Urinary bladder (tissue), 4 donors: ENCODE measurements around the gene FOXN3. TPM values are rescaled to one million over a fixed set of nuclear protein-coding genes. Genes with fewer than 3 reads are reported as not detected.

ENCODE experiments used
- DNase-seq: peaks from one replicate; pipeline ENCODE4 v3.0.0-alpha.2; 2015; ENCODE audit errors: extremely low spot score
- H3K27ac ChIP-seq: one replicate; pipeline ENCODE4 v1.5.1; 2013; ENCODE audit warnings: low read depth, mild to moderate bottlenecking, moderate library complexity
- H3K36me3 ChIP-seq: one replicate; pipeline ENCODE4 v1.6.1; 2013; ENCODE audit warnings: mild to moderate bottlenecking, moderate library complexity; ENCODE audit not compliant: insufficient read depth
- H3K4me1 ChIP-seq: one replicate; pipeline ENCODE4 v1.6.1; 2013; ENCODE audit warnings: mild to moderate bottlenecking, moderate library complexity; ENCODE audit not compliant: insufficient read depth
- H3K4me3 ChIP-seq: one replicate; pipeline ENCODE4 v1.5.1; 2013; ENCODE audit warnings: low read depth, low read length
- WGBS: extraction: QIAGEN DNeasy Blood & Tissue Kit; methylation state at CpG from one replicate; pipeline ENCODE4 v1.1.7; 2013; 5-methylcytosine and 5-hydroxymethylcytosine counted together
- polyA plus RNA-seq: library from polyadenylated mRNA; stranded (reverse); fragments of 200-250 nt; gene quantifications from one replicate; pipeline ENCODE4 v1.2.3, GENCODE V29; 2013
- total RNA-seq: library from RNA; depleted of rRNA; stranded (reverse); fragments of >200 nt; gene quantifications from one replicate; pipeline ENCODE4 v1.2.3, GENCODE V29; 2014
- donor health status: healthy with polysubstance abuse.
- donor health status: healthy.

FOXN3 gene
- total and polyA plus RNA-seq, 2 donors: 38.5 to 64.7 TPM

- no peak for DNase-seq
- Histone ChIP-seq H3K36me3 (no peaks in the 10 kb centered on the region), H3K4me1 (no peaks in the 10 kb centered on the region), H3K4me3 (no peak overlapping the region), H3K27ac (no peak overlapping the region)
- WGBS: 87% methylated on average over 9 of the region's 9 CpGs
Observed at GRCh38 chr14:89245802-89246201, 171.2 kb downstream of the FOXN3 start.

GRCh38 chr14:89244720-89245119, 172.3 kb downstream of the FOXN3 start:
- 87% methylated on average over 6 of the region's 6 CpGs for WGBS
- Histone ChIP-seq H3K4me3 (no peak overlapping the region), H3K27ac (no peak overlapping the region), H3K4me1 (no peaks in the 10 kb centered on the region), H3K36me3 (no peaks in the 10 kb centered on the region)
- DNase-seq: no peak

GRCh38 chr14:89243741-89244140, 173.3 kb downstream of the FOXN3 start:
- DNase-seq: no peak
- H3K4me1 ChIP-seq: no peaks in the 10 kb centered on the region
- H3K4me3 ChIP-seq: no peak overlapping the region
- H3K27ac ChIP-seq: no peak overlapping the region
- H3K36me3 ChIP-seq: no peaks in the 10 kb centered on the region
- 91% methylated on average over 6 of the region's 6 CpGs for WGBS

- no peak for DNase-seq
- no peak overlapping the region for H3K27ac ChIP-seq
- H3K36me3 ChIP-seq: no peaks in the 10 kb centered on the region
- 30% methylated on average over 4 of the region's 4 CpGs for WGBS
- H3K4me3 ChIP-seq: no peak overlapping the region
- H3K4me1 ChIP-seq: no peaks in the 10 kb centered on the region
Observed at GRCh38 chr14:89243286-89243685, 173.7 kb downstream of the FOXN3 start.

GRCh38 chr14:89242652-89243279, 174.3 kb downstream of the FOXN3 start:
- Histone ChIP-seq H3K36me3 (no peaks in the 10 kb centered on the region), H3K4me1 (no peaks in the 10 kb centered on the region), H3K4me3 (no peak overlapping the region), H3K27ac (no peak overlapping the region)
- 58% methylated on average over 9 of the region's 9 CpGs for WGBS
- no peak for DNase-seq

DNA sequence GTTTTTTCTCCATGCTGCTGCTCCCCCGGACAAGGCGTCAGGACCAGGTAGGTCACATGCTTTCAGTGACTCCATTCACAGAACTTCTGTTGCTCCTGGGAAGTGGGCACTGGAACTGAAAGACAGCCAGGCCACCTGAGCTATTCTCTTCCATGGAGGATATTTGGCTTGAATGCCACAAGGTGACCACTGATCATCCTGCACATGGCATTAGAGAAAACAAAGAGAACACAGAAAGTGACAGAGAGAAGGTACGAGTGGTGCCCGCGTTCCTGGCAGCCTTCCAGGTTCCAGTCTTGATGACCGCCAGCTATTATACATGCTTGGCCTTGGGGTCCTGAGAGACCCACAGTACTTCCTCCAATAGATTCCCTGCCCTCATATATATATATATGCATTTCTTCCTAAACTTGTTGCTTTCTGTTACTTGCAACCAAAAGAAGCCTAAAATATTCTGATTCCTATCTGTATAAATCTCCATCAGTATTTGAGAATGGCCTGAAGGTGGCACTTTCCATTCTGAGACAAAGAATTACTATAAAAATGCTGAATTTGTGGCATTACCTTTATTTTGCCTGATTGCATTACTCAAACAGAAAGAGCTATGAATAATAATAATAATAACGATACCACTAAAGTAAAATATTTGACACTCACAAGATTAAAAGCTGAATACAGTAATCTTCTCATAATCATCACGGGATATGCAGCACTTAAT, 174.9 kb downstream of the FOXN3 start:
- DNase-seq: no peak
- Histone ChIP-seq H3K36me3 (no peaks in the 10 kb centered on the region), H3K4me1 (no peaks in the 10 kb centered on the region), H3K27ac (no peak overlapping the region), H3K4me3 (no peak overlapping the region)
- 87% methylated on average over 8 of the region's 8 CpGs for WGBS

GRCh38 chr14:89241257-89241656, 175.8 kb downstream of the FOXN3 start:
- H3K4me3 ChIP-seq: no peak overlapping the region
- H3K27ac ChIP-seq: no peak overlapping the region
- H3K4me1 ChIP-seq: no peaks in the 10 kb centered on the region
- 78% methylated on average over 4 of the region's 4 CpGs for WGBS
- no peaks in the 10 kb centered on the region for H3K36me3 ChIP-seq
- no peak for DNase-seq

- 75% methylated on average over 3 of the region's 3 CpGs for WGBS
- Histone ChIP-seq H3K4me3 (no peak overlapping the region), H3K36me3 (no peaks in the 10 kb centered on the region), H3K4me1 (no peaks in the 10 kb centered on the region), H3K27ac (no peak overlapping the region)
- no peak for DNase-seq
Observed at GRCh38 chr14:89240414-89240813, 176.6 kb downstream of the FOXN3 start.

- no peak for DNase-seq
- no peak overlapping the region for H3K4me3 ChIP-seq
- no peaks in the 10 kb centered on the region for H3K36me3 ChIP-seq
- H3K27ac ChIP-seq: no peak overlapping the region
- WGBS: 95% methylated on average over 6 of the region's 6 CpGs
- no peaks in the 10 kb centered on the region for H3K4me1 ChIP-seq
Observed at GRCh38 chr14:89239023-89239422, 178.0 kb downstream of the FOXN3 start.

DNA sequence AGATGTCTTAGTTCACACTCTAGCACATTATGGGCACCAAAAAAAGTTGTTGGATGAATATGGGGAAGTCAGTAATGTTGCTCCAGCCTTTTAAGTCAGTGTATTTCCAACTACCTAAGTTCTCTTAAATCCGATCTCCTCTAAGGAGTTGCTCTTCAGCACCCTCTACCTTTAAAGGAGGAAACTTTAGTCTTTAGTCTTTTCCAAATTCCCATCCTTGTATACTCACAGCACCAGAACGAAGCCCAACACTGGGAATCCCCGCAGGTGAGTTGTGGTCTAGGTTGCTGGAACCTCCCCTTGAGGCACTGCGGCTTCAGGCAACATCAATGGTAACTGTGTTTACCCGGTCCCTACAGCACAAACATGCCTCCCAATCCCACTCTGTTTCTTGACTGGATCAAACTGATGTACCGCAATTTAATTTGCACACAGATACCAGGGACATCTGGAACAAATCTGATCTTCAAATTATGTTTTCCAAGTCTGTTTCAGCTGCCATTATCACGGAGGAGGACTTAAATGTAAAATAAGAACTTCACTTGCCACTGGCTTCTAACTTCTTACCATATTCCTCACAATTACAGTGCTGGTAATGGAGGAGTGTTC, 179.0 kb downstream of the FOXN3 start:
- WGBS: 80% methylated on average over 7 of the region's 7 CpGs
- Histone ChIP-seq H3K4me3 (no peak overlapping the region), H3K36me3 (no peaks in the 10 kb centered on the region), H3K4me1 (no peaks in the 10 kb centered on the region), H3K27ac (no peak overlapping the region)
- DNase-seq: no peak

DNA sequence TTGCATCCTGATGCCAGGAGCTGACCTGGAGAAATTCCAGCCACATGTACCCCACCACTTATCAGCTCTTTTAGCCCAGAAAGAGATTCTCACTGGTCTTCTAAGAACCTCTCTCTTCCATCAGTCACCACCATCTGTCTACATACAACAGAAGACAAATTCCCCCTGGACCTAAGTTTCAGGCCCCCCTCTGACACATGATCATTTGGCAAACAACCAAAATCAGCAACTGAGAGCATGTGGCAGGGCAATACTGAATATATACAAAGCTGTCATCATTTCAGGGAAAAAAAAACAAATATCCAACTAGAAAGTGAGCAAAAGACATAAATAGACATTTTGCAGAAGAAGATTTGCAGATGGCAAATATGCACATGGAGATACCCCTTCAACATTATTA, 180.2 kb downstream of the FOXN3 start:
- no peak overlapping the region for H3K27ac ChIP-seq
- DNase-seq: no peak
- H3K4me1 ChIP-seq: no peaks in the 10 kb centered on the region
- H3K4me3 ChIP-seq: no peak overlapping the region
- no peaks in the 10 kb centered on the region for H3K36me3 ChIP-seq

GRCh38 chr14:89233184-89233583, 183.8 kb downstream of the FOXN3 start:
- H3K36me3 ChIP-seq: no peaks in the 10 kb centered on the region
- 96% methylated on average over 2 of the region's 2 CpGs for WGBS
- no peaks in the 10 kb centered on the region for H3K4me1 ChIP-seq

DNA sequence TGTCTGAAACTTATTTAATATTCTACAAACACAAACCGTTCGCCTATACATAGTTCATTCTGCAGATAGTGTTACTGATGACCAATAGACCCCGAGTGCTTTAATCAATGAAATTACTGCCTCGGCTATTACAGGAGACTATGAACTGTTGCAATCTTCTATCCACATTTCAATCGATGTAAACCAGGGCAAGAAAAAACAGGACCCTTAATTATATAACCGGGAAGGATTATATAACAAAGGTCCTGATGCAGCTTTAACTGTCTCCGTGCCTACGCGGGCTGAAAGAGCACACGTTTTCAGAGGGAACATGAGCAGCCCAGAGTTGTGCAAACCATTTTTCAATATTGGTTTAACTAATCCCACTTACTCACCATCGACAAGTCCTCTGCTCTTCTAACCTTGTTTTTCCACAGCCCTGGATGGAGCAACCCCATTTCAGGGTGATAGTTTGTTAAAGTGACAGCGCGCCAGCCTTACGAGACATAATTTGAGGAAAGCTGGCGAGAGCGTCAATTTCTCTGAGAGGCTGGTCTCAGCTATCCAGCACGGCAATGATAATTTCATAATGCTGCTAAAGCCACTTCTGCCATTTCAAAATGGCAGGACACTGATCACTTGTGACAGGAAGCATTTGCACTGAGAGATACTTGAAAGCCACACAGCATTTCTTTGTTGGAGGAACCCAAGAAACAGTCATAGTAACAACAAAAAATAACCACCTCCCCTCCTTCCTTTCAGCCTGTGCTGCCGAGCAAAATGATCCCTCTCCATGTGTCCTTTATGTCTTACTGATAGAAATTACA, 184.6 kb downstream of the FOXN3 start:
- WGBS: 90% methylated on average over 18 of the region's 18 CpGs
- Histone ChIP-seq H3K4me1 (no peaks in the 10 kb centered on the region), H3K27ac (no peak overlapping the region), H3K4me3 (no peak overlapping the region), H3K36me3 (no peaks in the 10 kb centered on the region)
- DNase-seq: no peak

More at GRCh38 chr14:89233184-89233583, 183.8 kb downstream of the FOXN3 start:
- Histone ChIP-seq H3K4me3 (no peak overlapping the region), H3K27ac (no peak overlapping the region)
- DNase-seq: no peak
